SKM-1 treated with dmso at 0.1 percent for 144 hours (cell line): ENCODE results near the gene NEK1.

ENCODE experiments used
- DNase-seq: peaks from one replicate; lab custom pipeline; 2025; ENCODE audit not compliant: unreplicated experiment; lab: John Stamatoyannopoulos, UW

Gene NEK1

DNA sequence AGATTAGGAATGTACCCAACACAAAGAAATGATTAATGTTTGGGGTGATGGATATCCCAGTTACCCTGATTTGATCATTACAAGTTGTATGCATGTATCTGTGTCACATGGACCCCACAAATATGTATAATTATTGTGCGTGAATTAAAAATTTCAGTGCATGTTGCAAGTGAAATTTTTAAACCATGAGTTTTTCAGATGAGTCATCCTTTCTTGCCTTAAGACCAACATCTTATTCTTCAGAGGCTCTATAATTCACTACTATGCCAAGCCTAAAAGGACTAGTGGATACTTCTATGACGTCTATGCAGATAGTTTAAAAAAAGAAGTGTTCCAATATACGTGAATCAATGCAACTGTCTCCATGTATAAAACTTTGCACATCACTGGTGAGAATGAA lies 228.7 kb downstream of the NEK1 start:
- no peak for DNase-seq

DNA sequence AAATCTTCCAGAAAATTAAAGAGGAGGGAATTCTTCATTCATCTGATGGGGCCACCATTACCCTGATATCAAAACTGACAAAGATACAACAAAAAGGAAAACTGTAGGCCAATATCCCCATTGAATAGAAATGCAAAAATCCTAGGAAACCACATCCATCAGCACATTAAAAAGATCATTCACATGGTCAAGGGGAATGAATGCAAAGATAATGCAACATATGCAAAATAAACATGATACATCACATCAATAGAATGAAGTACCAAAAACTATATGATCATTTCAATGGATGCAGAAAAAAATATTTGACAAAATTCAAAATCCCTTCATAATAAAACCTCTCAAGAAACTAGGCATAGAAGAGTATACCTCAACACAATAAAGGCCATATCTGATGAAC lies 232.7 kb downstream of the NEK1 start:
- DNase-seq, result no peak

DNA sequence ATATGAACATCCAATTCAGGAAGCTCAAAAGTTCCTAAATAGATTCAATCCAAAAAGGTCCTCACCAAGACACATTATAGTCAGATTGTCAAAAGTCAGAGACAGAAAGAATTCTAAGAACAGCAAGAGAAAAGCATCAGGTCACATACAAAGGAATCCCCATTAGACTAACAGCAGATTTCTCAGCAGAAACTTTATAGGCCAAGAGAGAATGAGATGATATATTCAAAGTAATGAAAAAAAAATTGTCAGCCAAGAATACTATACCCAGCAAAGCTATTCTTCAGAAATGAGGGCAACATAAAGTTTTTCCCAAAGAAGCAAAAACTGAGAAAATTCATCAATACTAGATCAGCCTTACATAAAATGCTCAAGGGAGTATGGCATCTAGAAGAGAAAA lies 235.0 kb downstream of the NEK1 start:
- no peak for DNase-seq

DNA sequence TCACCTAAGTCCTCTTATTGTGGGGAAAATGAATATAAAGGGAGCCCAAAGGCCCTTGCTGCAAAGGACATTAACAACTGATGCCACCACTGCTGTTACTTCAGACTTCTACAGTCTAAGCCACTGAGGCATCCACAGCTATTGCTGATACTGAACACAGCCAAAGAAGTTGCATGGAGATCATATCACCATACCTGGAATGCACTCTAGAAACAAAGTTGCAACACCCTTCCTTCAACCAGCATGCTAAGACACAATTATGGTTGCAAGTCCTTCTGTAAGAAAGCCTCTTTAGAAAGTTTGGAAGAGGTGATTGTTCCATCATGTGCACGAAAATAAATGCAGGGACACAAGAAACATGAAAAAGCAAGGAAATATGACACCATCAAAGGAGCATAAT lies 236.0 kb downstream of the NEK1 start:
- no peak for DNase-seq

DNA sequence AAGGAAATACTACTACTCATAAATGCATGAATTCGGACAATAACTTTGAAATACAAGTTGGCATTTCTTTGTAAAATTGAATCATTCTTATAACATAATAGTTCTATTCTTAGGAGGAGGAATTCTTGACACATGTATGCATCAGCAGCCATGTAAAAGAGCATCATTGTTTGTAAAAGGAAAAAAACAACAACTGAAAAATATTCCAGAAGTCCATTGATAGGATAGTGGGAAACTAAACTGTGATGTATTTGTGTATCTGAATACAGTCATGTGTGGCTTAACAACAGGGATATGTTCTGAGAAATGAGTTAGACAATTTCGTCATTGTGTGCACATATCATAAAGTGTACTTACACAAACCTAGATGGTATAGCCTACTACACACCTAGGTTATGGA lies 239.6 kb downstream of the NEK1 start:
- DNase-seq, result no peak

DNA sequence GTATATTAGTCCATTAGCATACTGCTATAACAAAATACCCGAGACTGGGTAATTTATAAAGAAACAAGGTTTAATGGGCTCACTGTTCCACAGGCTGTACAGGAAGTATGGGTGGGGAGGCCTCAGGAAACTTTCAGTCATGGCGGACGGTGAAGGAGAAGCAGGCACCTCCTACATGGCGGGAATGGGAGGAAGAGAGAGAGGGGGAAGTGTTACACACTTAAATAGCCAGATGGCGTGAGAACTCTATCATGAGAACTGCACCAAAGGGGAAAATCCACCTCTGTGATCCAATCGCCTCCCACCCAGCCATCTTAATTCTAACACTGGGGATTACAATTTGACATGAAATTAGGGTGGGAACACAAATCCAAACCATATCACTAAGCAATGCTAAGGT lies 242.7 kb downstream of the NEK1 start:
- no peak for DNase-seq

DNA sequence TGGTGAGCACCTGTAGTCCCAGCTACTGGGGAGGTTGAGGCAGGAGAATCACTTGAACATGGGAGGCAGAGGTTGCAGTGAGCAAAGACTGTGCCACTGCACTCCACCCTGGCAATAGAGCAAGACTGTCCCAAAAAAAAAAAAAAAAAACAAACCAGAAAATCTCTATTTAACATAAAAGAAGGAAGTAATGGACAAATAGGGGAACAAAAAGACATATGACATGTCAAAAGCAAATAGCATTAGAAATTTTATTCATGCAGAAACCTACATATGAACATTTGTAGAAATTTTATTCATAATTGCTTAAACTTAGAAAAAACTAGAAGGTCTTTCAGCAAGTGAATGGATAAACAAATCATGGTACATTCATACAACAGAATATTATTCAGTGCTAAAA lies 244.6 kb downstream of the NEK1 start:
- DNase-seq, result peak; percentile 17

DNA sequence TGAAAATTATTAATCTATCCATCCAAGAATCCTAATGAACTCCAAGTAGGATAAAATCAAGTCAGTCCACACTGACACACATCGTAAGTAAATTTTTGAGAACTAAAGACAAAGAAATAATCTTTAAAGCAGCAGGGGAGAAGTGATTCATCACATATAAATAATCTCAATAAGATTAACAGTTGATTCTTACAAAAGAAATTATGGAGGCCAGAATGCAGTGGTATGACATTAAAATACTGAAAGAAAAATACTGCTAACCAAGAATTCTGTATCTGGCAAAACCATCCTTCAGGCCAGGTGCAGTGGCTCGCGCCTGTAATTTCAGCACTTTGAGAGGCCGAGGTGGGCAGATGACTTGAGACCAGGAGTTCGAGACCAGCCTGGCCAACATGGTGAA lies 245.6 kb downstream of the NEK1 start:
- DNase-seq, result no peak

DNA sequence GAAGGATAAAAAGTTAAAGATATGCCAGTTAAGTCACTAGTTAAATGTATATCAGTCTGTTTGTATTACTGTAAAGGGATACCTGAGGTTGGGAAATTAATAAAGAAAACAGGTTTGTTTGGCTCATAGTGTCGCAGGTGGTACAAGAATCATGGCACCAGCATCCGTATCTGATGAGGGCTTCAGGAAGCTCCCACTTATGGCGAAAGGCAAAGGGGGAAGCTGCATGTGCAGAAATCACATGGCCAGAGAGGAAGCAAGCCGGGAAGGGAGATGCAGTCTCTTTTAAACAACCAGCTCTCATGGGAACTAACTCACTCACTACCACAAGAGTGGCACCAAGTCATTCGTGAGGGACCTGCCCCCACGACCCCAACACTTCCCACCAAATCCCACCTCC lies 249.8 kb downstream of the NEK1 start:
- no peak for DNase-seq

DNA sequence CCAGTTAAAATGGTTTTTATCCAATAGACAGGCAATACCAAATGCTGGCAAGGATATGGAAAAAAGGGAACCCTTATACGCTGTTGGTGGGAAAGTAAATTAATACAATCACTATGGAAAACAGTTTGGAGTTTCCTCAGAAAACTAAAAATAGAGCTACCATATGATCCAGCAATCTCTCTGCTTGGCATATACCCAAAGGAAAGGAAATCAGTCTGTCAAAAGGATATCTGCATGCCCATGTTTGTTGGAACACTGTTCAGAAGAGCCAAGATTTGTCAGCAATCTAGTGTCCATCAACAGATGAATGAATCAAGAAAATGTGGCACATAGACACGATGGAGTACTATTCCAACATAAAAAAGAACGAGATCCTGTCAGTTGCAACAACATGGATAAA lies 250.6 kb downstream of the NEK1 start:
- no peak for DNase-seq

DNA sequence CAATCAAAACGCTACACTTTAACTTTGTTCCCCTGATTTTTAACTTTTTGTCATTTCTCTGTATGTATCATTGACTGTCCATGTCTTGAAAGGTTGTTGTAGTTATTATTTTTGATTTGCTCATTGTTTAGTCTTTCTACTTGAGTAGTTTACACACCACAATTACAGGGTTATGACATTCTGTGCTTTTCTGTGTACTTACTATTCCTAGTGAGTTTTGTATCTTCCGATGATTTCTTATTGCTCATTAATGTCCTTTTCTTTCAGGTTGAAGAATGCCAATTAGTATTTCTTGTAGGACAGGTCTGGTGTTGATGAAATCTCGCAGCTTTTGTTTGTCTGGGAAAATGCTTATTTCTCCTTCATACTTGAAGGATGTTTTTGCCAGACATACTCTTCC lies 252.4 kb downstream of the NEK1 start:
- DNase-seq, result no peak

DNA sequence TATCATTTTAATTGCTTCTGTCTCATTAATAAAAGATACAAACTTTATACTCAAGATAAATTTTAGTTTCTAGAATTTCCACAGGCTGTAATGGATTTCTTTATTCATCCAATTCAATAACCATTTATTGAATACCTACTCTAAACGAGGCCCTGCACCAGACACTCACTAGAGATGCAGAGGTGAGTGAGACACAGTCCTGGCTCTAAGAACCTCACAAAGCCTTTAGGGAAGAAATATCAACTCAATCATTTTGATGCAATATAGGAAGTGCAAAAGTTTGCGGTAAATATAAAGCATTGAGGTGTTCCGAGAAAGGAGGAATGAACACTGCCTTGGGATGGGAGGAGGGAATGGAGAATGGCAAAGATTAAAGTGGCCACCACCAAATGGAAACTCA lies 260.0 kb downstream of the NEK1 start:
- DNase-seq, result no peak

DNA sequence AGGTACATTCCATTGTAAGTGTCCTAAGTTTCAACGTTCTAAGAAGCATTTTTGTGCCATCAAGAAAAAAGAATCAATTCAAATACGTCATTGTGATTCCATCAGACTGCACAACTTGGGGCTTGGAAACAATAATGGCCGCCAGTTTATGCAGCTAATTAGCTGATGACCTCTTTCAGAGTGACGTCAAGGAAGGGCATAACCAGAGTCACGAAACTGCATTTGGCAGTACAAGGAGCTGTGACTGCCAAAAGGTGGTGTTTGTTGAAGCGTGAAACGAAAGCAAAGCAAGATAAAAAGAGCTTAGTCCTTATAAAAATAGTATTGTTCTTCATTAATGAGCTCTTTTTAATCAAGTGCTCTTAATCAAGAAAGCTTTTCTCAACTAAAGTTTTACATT lies 260.5 kb downstream of the NEK1 start:
- DNase-seq, result no peak

DNA sequence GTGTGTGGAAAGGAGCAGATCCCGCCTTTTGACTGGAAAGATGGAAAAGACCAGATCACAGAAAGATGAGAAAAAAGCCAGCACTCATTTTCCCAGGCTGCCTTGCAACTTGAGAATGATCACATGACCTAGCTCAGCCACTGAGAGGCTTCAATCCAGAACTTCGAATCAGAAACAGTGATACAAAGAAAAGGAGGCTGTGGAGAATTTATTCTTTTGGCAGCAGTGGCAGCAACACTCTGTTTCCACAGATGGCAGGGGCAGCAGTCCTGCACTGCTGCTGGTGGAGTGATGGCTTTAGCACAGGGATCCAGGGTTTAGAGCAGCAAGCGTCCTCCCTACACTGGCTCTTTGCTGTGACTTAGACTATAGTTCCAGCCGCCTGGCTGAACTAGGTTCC lies 263.8 kb downstream of the NEK1 start:
- DNase-seq, result no peak

DNA sequence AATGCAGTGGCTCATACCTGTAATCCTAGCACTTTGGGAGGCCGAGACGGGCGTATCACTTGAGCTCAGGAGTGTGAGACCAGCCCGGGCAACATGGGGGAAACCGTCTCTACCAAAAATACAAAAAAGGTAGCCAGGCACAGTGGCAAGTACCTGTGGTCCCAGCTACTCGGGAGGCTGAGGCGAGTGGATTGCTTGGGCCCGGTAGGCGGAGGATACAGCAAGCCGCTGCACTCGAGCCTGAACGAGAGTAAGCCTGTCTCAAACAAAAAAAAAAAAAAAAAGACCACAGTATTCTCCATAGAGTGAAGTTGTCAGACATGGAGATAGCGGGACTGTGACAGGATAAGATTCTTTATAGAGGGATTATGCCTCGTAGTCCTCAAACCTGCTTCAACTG lies 265.5 kb downstream of the NEK1 start:
- no peak for DNase-seq

DNA sequence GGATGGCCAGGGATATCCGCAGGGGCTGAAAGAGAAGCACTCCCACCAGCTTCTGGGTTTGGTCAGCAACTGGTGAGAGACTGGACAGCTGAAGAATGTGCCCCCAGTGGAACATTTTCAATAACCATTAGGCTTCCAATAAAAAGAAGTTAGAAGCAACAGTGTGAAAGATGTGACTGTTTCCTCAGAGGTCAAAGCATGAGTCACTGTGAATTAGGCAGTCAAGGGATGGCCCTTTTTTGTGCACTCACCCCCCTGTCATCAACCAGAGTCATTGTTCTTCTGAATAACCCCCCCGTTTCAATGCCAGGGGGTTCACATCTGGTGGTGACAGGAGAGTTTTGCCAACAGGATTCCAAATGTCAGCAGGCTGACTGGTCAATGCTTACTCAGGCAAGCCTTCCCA lies 267.1 kb downstream of the NEK1 start:
- DNase-seq, result no peak
